Measurements from ENCODE around the gene SORCS2. TPM values are rescaled to one million over a fixed set of nuclear protein-coding genes. Genes with fewer than 3 reads are reported as not detected.

SORCS2 gene
- total RNA-seq, 1 donor from 2014 or later: 13.4 TPM

- Mint-ChIP-seq H3K9me3 (no peaks in the 10 kb centered on the region), H3K4me3 (no peak overlapping the region), H3K27me3 (peaks cover 18% of the 10 kb centered on the region)
These were observed 327.5 kb downstream of the SORCS2 start for GRCh38 chr4:7519638-7520376.

GRCh38 chr4:7521666-7522065 is 329.3 kb downstream of the SORCS2 start:
- Mint-ChIP-seq H3K4me1 (ENCODE audit: unreplicated experiment) (peaks cover 24% of the 10 kb centered on the region), H3K9me3 (no peaks in the 10 kb centered on the region), H3K36me3 (no peaks in the 10 kb centered on the region), H3K4me3 (no peak overlapping the region), H3K27me3 (peaks cover 22% of the 10 kb centered on the region), H3K27ac (no peak overlapping the region)
- DNase-seq (ENCODE audit: extremely low spot score, unreplicated experiment): no peak
- no peak for TF ChIP-seq CTCF (conservative IDR thresholded peaks at IDR 0.05)

More at GRCh38 chr4:7519638-7520376, 327.5 kb downstream of the SORCS2 start:
- Mint-ChIP-seq H3K4me1 (ENCODE audit: unreplicated experiment) (peaks cover 29% of the 10 kb centered on the region), H3K27ac (no peak overlapping the region), H3K36me3 (no peaks in the 10 kb centered on the region)
- DNase-seq (ENCODE audit: extremely low spot score, unreplicated experiment): no peak
- TF ChIP-seq CTCF (conservative IDR thresholded peaks at IDR 0.05): no peak

GRCh38 chr4:7522452-7523220 is 330.3 kb downstream of the SORCS2 start:
- Mint-ChIP-seq H3K27me3 (peaks cover 22% of the 10 kb centered on the region), H3K27ac (no peak overlapping the region), H3K36me3 (no peaks in the 10 kb centered on the region), H3K4me1 (ENCODE audit: unreplicated experiment) (peaks cover 19% of the 10 kb centered on the region), H3K9me3 (no peaks in the 10 kb centered on the region), H3K4me3 (no peak overlapping the region)
- no peak for DNase-seq (ENCODE audit: extremely low spot score, unreplicated experiment)
- no peak for TF ChIP-seq CTCF (conservative IDR thresholded peaks at IDR 0.05)

- no peak for DNase-seq (ENCODE audit: extremely low spot score, unreplicated experiment)
- H3K9me3 Mint-ChIP-seq: no peaks in the 10 kb centered on the region
- no peak overlapping the region for H3K27ac Mint-ChIP-seq
- peaks cover 15% of the 10 kb centered on the region for H3K4me1 Mint-ChIP-seq (ENCODE audit: unreplicated experiment)
- peaks cover 19% of the 10 kb centered on the region for H3K27me3 Mint-ChIP-seq
- H3K4me3 Mint-ChIP-seq: no peak overlapping the region
- no peaks in the 10 kb centered on the region for H3K36me3 Mint-ChIP-seq
- TF ChIP-seq CTCF (conservative IDR thresholded peaks at IDR 0.05): no peak
These were observed 331.2 kb downstream of the SORCS2 start for GRCh38 chr4:7523526-7523925.

GRCh38 chr4:7524064-7524682 is 331.8 kb downstream of the SORCS2 start:
- DNase-seq (ENCODE audit: extremely low spot score, unreplicated experiment): no peak
- Mint-ChIP-seq H3K27me3 (peaks cover 18% of the 10 kb centered on the region), H3K4me1 (ENCODE audit: unreplicated experiment) (peaks cover 19% of the 10 kb centered on the region), H3K27ac (no peak overlapping the region), H3K36me3 (no peaks in the 10 kb centered on the region), H3K9me3 (no peaks in the 10 kb centered on the region), H3K4me3 (no peak overlapping the region)
- no peak for TF ChIP-seq CTCF (conservative IDR thresholded peaks at IDR 0.05)
